Measurements from ENCODE around the gene ECT2L. TPM values are rescaled to one million over a fixed set of nuclear protein-coding genes. Genes with fewer than 3 reads are reported as not detected.
A peak's percentile ranks its signal among the peaks of the same experiment; 100 is the strongest.

Gene ECT2L
- total RNA-seq, 1 donor from 2014 or later = 1.1 TPM

- ATAC-seq = peak; percentile 96
- DNase-seq (ENCODE audit: missing footprints) = peak; percentile 68
- intact Hi-C loops (cut with DNase I) = loop anchor here (5.0 kb wide), 1 partner anchor 33 kb away; no protein-coding TSS in a partner anchor
Observed at GRCh38 chr6:138833816-138834539, 38.1 kb downstream of the ECT2L start.

- intact Hi-C loops (cut with DNase I) = no loop called here
- ATAC-seq = no peak
Observed at GRCh38 chr6:138837246-138837645, 41.4 kb downstream of the ECT2L start.

GRCh38 chr6:138844192-138844591 lies 48.3 kb downstream of the ECT2L start:
- peak; percentile 79 for DNase-seq (ENCODE audit: missing footprints)
- ATAC-seq = peak; percentile 98
- intact Hi-C loops (cut with DNase I) = no loop called here

More at GRCh38 chr6:138837246-138837645, 41.4 kb downstream of the ECT2L start:
- DNase-seq (ENCODE audit: missing footprints) = no peak

- intact Hi-C loops (cut with DNase I) = no loop called here
- DNase-seq (ENCODE audit: missing footprints) (no peak), ATAC-seq (no peak)
Observed at GRCh38 chr6:138847884-138848283, 52.0 kb downstream of the ECT2L start.

- ATAC-seq (no peak), DNase-seq (ENCODE audit: missing footprints) (no peak)
- intact Hi-C loops (cut with DNase I) = no loop called here
Observed at GRCh38 chr6:138848461-138848860, 52.6 kb downstream of the ECT2L start.

- intact Hi-C loops (cut with DNase I) = no loop called here
- no peak for ATAC-seq
- no peak for DNase-seq (ENCODE audit: missing footprints)
Observed at GRCh38 chr6:138849791-138850190, 53.9 kb downstream of the ECT2L start.

GRCh38 chr6:138856654-138857053 lies 60.8 kb downstream of the ECT2L start:
- intact Hi-C loops (cut with DNase I) = no loop called here
- ATAC-seq (no peak), DNase-seq (ENCODE audit: missing footprints) (no peak)

- no peak for DNase-seq (ENCODE audit: missing footprints)
- intact Hi-C loops (cut with DNase I) = no loop called here
Observed at GRCh38 chr6:138857775-138858174, 61.9 kb downstream of the ECT2L start.

GRCh38 chr6:138862456-138862855 lies 66.6 kb downstream of the ECT2L start:
- ATAC-seq = peak; percentile 32
- DNase-seq (ENCODE audit: missing footprints) = no peak
- intact Hi-C loops (cut with DNase I) = no loop called here

More at GRCh38 chr6:138857775-138858174, 61.9 kb downstream of the ECT2L start:
- ATAC-seq = no peak

- DNase-seq (ENCODE audit: missing footprints) (no peak), ATAC-seq (peak; percentile 86)
- intact Hi-C loops (cut with DNase I) = no loop called here
Observed at GRCh38 chr6:138863321-138863720, 67.4 kb downstream of the ECT2L start.

- ATAC-seq (peak; percentile 6), DNase-seq (ENCODE audit: missing footprints) (no peak)
- intact Hi-C loops (cut with DNase I) = no loop called here
Observed at GRCh38 chr6:138864343-138864890, 68.5 kb downstream of the ECT2L start.

- no peak for ATAC-seq
- intact Hi-C loops (cut with DNase I) = loop anchor here (5.0 kb wide), 1 partner anchor 33 kb away; no protein-coding TSS in a partner anchor
- no peak for DNase-seq (ENCODE audit: missing footprints)
Observed at GRCh38 chr6:138865480-138866109, 69.7 kb downstream of the ECT2L start.

GRCh38 chr6:138868181-138868580 lies 72.3 kb downstream of the ECT2L start:
- intact Hi-C loops (cut with DNase I) = loop anchor here (5.0 kb wide), 1 partner anchor 36 kb away; no protein-coding TSS in a partner anchor
- DNase-seq (ENCODE audit: missing footprints) = no peak
- ATAC-seq = no peak

GRCh38 chr6:138869398-138869797 lies 73.5 kb downstream of the ECT2L start:
- intact Hi-C loops (cut with DNase I) = loop anchor here (5.0 kb wide), 1 partner anchor 37 kb away; no protein-coding TSS in a partner anchor
- ATAC-seq (peak; percentile 88), DNase-seq (ENCODE audit: missing footprints) (peak; percentile 63)

GRCh38 chr6:138873191-138873590 lies 77.3 kb downstream of the ECT2L start:
- no peak for ATAC-seq
- no peak for DNase-seq (ENCODE audit: missing footprints)
- intact Hi-C loops (cut with DNase I) = no loop called here

GRCh38 chr6:138882369-138883017 lies 86.6 kb downstream of the ECT2L start:
- no peak for DNase-seq (ENCODE audit: missing footprints)
- intact Hi-C loops (cut with DNase I) = no loop called here
- ATAC-seq = peak; percentile 34

- ATAC-seq (no peak), DNase-seq (ENCODE audit: missing footprints) (no peak)
- intact Hi-C loops (cut with DNase I) = no loop called here
Observed at GRCh38 chr6:138885156-138885819, 89.4 kb downstream of the ECT2L start.

- ATAC-seq = no peak
- intact Hi-C loops (cut with DNase I) = no loop called here
- no peak for DNase-seq (ENCODE audit: missing footprints)
Observed at GRCh38 chr6:138891255-138891986, 95.5 kb downstream of the ECT2L start.

All from Right ventricle myocardium inferior (tissue), 1 donor.